NCI-H187 (cell line): ENCODE measurements around the gene NET1.
"Not testable (repeated sequence)": the region's sequence is repeated elsewhere in the genome, so short reads cannot be mapped to it uniquely, and the experiment has no call there.

Experiments used
- DNase-seq, 2 experiments: peaks; one replicate each; lab custom pipeline; 2025; lab: John Stamatoyannopoulos, UW

NET1 gene

GRCh38 chr10:5466451-5467206 is 54.3 kb downstream of the NET1 start:
- peak; percentile 18 to 47 for DNase-seq

- DNase-seq = no peak
Observed at GRCh38 chr10:5467207-5467535, 54.8 kb downstream of the NET1 start.

GRCh38 chr10:5467634-5468255 is 55.4 kb downstream of the NET1 start:
- no peak for DNase-seq

- DNase-seq = no peak
Observed at GRCh38 chr10:5468262-5469106, 56.1 kb downstream of the NET1 start.

GRCh38 chr10:5469353-5470061 is 57.1 kb downstream of the NET1 start:
- no peak for DNase-seq

GRCh38 chr10:5470062-5470751 is 57.9 kb downstream of the NET1 start:
- DNase-seq = no peak

- not testable (repeated sequence) for DNase-seq
Observed at GRCh38 chr10:5474642-5475041, 62.3 kb downstream of the NET1 start.

- not testable (repeated sequence) for DNase-seq
Observed at GRCh38 chr10:5475088-5475487, 62.7 kb downstream of the NET1 start.

GRCh38 chr10:5475974-5476807 is 63.8 kb downstream of the NET1 start:
- not testable (repeated sequence) for DNase-seq

GRCh38 chr10:5476918-5477525 is 64.7 kb downstream of the NET1 start:
- DNase-seq = no peak

- DNase-seq = no peak
Observed at GRCh38 chr10:5477948-5478693, 65.8 kb downstream of the NET1 start.

GRCh38 chr10:5478694-5479305 is 66.4 kb downstream of the NET1 start:
- no peak for DNase-seq

GRCh38 chr10:5479481-5480161 is 67.3 kb downstream of the NET1 start:
- DNase-seq = no peak

GRCh38 chr10:5480162-5480941 is 68.0 kb downstream of the NET1 start:
- no peak for DNase-seq

GRCh38 chr10:5481121-5481520 is 68.8 kb downstream of the NET1 start:
- no peak for DNase-seq

- no peak for DNase-seq
Observed at GRCh38 chr10:5482016-5482415, 69.7 kb downstream of the NET1 start.

- DNase-seq = no peak
Observed at GRCh38 chr10:5484205-5484604, 71.8 kb downstream of the NET1 start.

GRCh38 chr10:5485290-5485689 is 72.9 kb downstream of the NET1 start:
- no peak for DNase-seq
